Measurements from ENCODE around the gene APOA1. TPM values are rescaled to one million over a fixed set of nuclear protein-coding genes. Genes with fewer than 3 reads are reported as not detected.
A peak's percentile ranks its signal among the peaks of the same experiment; 100 is the strongest.

The APOA1 gene
- total and polyA plus RNA-seq, 8 donors = 0.87 to 73.6 (median 16.7) TPM; not detected in 2

DNA sequence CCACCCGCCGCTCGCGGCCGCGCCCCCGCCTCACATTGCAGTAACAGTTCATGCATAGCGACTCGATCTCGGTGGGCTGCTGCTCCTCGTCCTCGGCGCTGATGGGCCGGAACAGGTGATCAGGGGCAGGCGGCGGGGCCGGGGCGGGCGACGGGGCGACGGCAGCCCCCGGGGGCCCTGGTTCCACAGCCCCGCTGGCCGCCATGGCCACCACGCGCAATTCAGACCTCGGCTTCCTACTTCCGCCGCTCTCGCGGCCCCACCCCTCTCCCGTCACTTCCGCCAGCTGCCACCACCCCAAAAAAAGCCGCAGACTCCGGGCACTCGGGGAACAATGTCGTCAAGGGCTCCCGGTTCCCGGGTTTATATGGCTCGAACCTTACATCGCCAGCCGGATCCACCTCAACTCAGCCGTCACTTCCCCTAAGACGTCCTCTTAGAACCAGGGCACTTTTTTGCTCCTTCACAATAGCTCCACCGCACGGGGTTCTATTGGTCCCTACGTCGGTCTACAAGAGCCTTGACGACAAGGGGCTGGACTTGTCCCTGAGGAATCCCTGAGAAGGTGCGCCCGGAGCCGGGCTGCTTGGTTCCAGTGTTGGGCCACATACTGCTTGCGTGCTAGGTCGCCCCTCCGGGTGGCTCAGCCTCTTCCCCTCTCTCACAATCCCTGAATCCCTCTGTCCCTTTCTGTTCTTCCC lies 49.5 kb downstream of the APOA1 start, which contains the start of gene ZPR1:
Gene ZPR1, minus strand, starts transcription at position 238 of the 701 bp plus-strand sequence. Its CDS starts 33 bp downstream, at position 205.
- 1% methylated on average over 21 to 56 of the region's 56 CpGs for WGBS, 5 donors
- intact Hi-C loops (cut with DNase I; ENCODE audit: low total_unique reads) = loop anchor here (5.0 kb wide), 1 partner anchor 49 kb away; the partner anchor contains the start of gene APOA1

DNA sequence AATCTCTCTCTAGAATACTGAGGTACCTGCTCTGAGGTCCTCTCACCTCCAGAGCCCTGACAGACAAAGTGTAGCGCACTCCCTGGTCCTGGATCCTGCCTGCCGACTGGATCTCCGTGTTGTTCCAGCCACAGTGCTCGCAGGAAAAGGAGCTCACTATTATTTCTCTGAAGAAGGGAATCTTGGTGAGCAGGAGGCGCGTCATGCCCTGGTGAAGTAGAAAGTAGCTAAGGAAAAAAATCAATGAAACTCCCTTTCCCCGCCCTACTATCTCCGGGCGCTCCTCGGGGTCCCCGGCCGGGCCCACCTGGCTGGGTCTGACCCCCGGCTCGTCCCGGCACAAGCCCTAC lies 50.0 kb downstream of the APOA1 start:
- Histone ChIP-seq H3K36me3 (peaks cover 35 to 45% (median 42%) of the 10 kb centered on the region in 4 donors), H3K4me1 (peaks cover 11 to 40% (median 36%) of the 10 kb centered on the region in 4 donors), H3K27me3 (no peaks in the 10 kb centered on the region), H3K9me3 (no peaks in the 10 kb centered on the region), H3K4me3 (peak overlapping the region; percentile 78 to 99 (median 94)), H3K27ac (peak overlapping the region; percentile 75 to 96 (median 91))
- TF ChIP-seq POLR2A (IDR thresholded peaks at IDR 0.05) = no peak
- TF ChIP-seq POLR2AphosphoS5 (IDR thresholded peaks at IDR 0.05) = no peak
- intact Hi-C loops (cut with DNase I; ENCODE audit: low total_unique reads) = loop anchor here (5.0 kb wide), 1 partner anchor 50 kb away; the partner anchor contains the start of gene APOA1
- DNase-seq = no peak
- 0 to 2% (median 1%) methylated on average over 12 to 15 of the region's 15 CpGs for WGBS, 5 donors

More for the DNA sequence above, 49.5 kb downstream of the APOA1 start, which contains the start of gene ZPR1:
- DNase-seq = peak; percentile 89 to 95
- Histone ChIP-seq H3K9me3 (no peaks in the 10 kb centered on the region), H3K36me3 (peaks cover 30 to 39% (median 37%) of the 10 kb centered on the region in 4 donors), H3K4me3 (peak within 1 kb of the TSS; percentile 78 to 99 (median 94)), H3K27me3 (no peaks in the 10 kb centered on the region), H3K27ac (peak within 1 kb of the TSS; percentile 75 to 96 (median 91)), H3K4me1 (peaks cover 11 to 42% (median 37%) of the 10 kb centered on the region in 4 donors)
- TF ChIP-seq EP300 (IDR thresholded peaks at IDR 0.05) (no peak), POLR2A (IDR thresholded peaks at IDR 0.05) (peak in 1 of 4 donors; percentile 66), POLR2AphosphoS5 (IDR thresholded peaks at IDR 0.05) (peak; percentile 48 to 86 (median 84))
- TF ChIP-seq, protein P1, sequence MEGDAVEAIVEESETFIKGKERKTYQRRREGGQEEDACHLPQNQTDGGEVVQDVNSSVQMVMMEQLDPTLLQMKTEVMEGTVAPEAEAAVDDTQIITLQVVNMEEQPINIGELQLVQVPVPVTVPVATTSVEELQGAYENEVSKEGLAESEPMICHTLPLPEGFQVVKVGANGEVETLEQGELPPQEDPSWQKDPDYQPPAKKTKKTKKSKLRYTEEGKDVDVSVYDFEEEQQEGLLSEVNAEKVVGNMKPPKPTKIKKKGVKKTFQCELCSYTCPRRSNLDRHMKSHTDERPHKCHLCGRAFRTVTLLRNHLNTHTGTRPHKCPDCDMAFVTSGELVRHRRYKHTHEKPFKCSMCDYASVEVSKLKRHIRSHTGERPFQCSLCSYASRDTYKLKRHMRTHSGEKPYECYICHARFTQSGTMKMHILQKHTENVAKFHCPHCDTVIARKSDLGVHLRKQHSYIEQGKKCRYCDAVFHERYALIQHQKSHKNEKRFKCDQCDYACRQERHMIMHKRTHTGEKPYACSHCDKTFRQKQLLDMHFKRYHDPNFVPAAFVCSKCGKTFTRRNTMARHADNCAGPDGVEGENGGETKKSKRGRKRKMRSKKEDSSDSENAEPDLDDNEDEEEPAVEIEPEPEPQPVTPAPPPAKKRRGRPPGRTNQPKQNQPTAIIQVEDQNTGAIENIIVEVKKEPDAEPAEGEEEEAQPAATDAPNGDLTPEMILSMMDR (IDR thresholded peaks at IDR 0.05) = peak in 1 of 7 experiments; percentile 6

DNA sequence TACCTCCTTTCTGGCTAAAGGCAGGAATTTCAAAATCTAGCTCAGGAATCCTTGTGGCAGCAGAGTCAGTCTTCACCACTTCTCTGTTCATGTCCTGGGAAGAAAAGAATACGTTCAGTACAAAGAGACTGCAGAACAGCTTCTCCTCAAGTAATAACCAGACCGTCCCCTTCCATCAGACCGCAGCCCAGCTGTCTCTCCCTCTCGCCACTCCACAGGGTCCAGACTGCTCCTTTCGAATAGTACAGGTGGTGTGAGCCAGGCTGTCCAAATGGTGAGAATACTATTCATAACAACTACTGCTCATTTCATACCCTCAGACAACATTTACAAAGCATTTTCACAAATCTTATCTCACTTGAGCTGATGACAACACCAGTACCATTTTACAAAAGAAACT lies 50.5 kb downstream of the APOA1 start:
- H3K4me1 ChIP-seq = peaks cover 11 to 39% (median 32%) of the 10 kb centered on the region in 4 donors
- H3K9me3 ChIP-seq = no peaks in the 10 kb centered on the region
- 35 to 58% (median 49%) methylated on average over 5 of the region's 5 CpGs for WGBS, 5 donors
- TF ChIP-seq, protein P1 (IDR thresholded peaks at IDR 0.05) = no peak
- TF ChIP-seq POLR2A (IDR thresholded peaks at IDR 0.05) (no peak), POLR2AphosphoS5 (IDR thresholded peaks at IDR 0.05) (no peak), EP300 (IDR thresholded peaks at IDR 0.05) (no peak)
- intact Hi-C loops (cut with DNase I; ENCODE audit: low total_unique reads) = loop anchor here (5.0 kb wide), 1 partner anchor 50 kb away; the partner anchor contains the start of gene APOA1
- H3K4me3 ChIP-seq = peak overlapping the region; percentile 78 to 99 (median 94)
- peaks cover 40 to 49% (median 47%) of the 10 kb centered on the region in 4 donors for H3K36me3 ChIP-seq
- peak overlapping the region in 3 of 5 donors; percentile 90 to 96 (median 92) for H3K27ac ChIP-seq
- no peaks in the 10 kb centered on the region for H3K27me3 ChIP-seq
- DNase-seq = no peak

DNA sequence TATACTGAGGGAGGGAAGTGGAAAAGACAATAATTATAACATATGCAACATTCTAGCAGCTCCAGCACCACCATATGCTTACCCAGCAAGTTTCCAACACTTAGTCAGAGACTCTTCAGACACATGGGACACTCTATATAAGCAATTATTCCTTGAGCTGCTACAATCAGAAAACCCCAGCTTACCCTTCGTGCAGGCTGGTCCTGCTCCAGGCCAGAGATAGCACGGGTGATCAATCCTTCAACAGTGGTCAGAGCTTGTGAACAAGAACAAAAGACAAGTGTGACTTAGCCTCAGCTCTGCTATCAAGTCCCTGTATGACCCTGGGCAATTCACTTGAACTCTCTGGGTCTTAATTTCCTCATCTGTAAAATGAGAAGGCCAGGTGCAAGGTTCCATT lies 51.1 kb downstream of the APOA1 start:
- TF ChIP-seq POLR2A (IDR thresholded peaks at IDR 0.05) = no peak
- TF ChIP-seq, protein P1 (IDR thresholded peaks at IDR 0.05) = no peak
- intact Hi-C loops (cut with DNase I; ENCODE audit: low total_unique reads) = loop anchor here (5.0 kb wide), 1 partner anchor 51 kb away; the partner anchor contains the start of gene APOA1
- Histone ChIP-seq H3K4me3 (peak overlapping the region in 1 of 4 donors; percentile 95), H3K4me1 (peaks cover 7 to 33% (median 26%) of the 10 kb centered on the region in 4 donors), H3K27me3 (no peaks in the 10 kb centered on the region), H3K36me3 (peaks cover 45 to 56% (median 53%) of the 10 kb centered on the region in 4 donors), H3K9me3 (no peaks in the 10 kb centered on the region), H3K27ac (no peak overlapping the region)
- no peak for DNase-seq
- WGBS, 5 donors = 74 to 94% (median 80%) methylated on average over 2 of the region's 2 CpGs

Other genes with a start within 250 kb of the APOA1 start
- gene BUD13, start 64.6 kb downstream of the APOA1 start, total RNA-seq = 10 to 100 TPM in 4 of 5 donors, 1 to 10 TPM in 1; 4.1 to 18.2 (median 15.1) TPM
- gene BUD13, start 64.6 kb downstream of the APOA1 start, polyA plus RNA-seq = 10 to 100 TPM; 14.6 to 21.7 (median 16.4) TPM
- gene ZPR1, start 49.6 kb downstream of the APOA1 start, total RNA-seq = 10 to 100 TPM; 19.3 to 54.9 (median 25.7) TPM
- 10 to 100 TPM; 17.8 to 34.8 (median 19.4) TPM for gene ZPR1, start 49.6 kb downstream of the APOA1 start, polyA plus RNA-seq
- not detected for gene APOA5, start 45.7 kb downstream of the APOA1 start, total RNA-seq
- not detected for gene APOA5, start 45.7 kb downstream of the APOA1 start, polyA plus RNA-seq
- 100 to 1,000 TPM in 1 of 5 donors, not detected in 4; 278 TPM for gene APOA4, start 14.3 kb downstream of the APOA1 start, total RNA-seq
- under 1 TPM; 0.08 to 0.46 (median 0.44) TPM for gene APOA4, start 14.3 kb downstream of the APOA1 start, polyA plus RNA-seq
- gene APOC3, start 7.7 kb downstream of the APOA1 start, total RNA-seq = 10 to 100 TPM in 1 of 5 donors, not detected in 4; 18.9 TPM
- not detected for gene APOC3, start 7.7 kb downstream of the APOA1 start, polyA plus RNA-seq